ENCODE results near the gene FBXO9. TPM values are rescaled to one million over a fixed set of nuclear protein-coding genes. Genes with fewer than 3 reads are reported as not detected.

The FBXO9 gene
- polyA plus RNA-seq, 2 of the 4 experiments (the other 2 are of a cell fraction), result 32.1 to 67.6 TPM

- TF ChIP-seq CBX2 (IDR thresholded peaks at IDR 0.05; ENCODE audit: borderline replicate concordance, low read depth) (no peak), RAD21 (conservative IDR thresholded peaks at IDR 0.05 in 1 of 2, IDR thresholded peaks at IDR 0.05 in 1 of 2) (no peak), GATA3 (IDR thresholded peaks at IDR 0.05; ENCODE audit: borderline replicate concordance) (no peak), HEYL (CRISPR knock-in tag; IDR thresholded peaks at IDR 0.05) (no peak), MAFK (IDR thresholded peaks at IDR 0.05; ENCODE audit: partially characterized antibody) (no peak), REST (IDR thresholded peaks at IDR 0.05) (no peak), ZC3H11A (IDR thresholded peaks at IDR 0.05) (no peak), USF2 (IDR thresholded peaks at IDR 0.05) (no peak), KDM1A (IDR thresholded peaks at IDR 0.05; ENCODE audit: low read depth) (no peak), PHF8 (IDR thresholded peaks at IDR 0.05; ENCODE audit: borderline replicate concordance, low read depth) (no peak), RARB (CRISPR knock-in tag; IDR thresholded peaks at IDR 0.05) (no peak)
- H3K27ac ChIP-seq, result no peak overlapping the region
- H3K9me3 ChIP-seq, result no peaks in the 10 kb centered on the region
- no peak overlapping the region for H3K4me2 ChIP-seq
- POLR2A ChIA-PET, result no interaction called here
- FAIRE-seq (no peak), DNase-seq (ENCODE audit: low read depth in 1 of 2, low spot score in 1 of 2) (no peak), ATAC-seq (no peak)
- no peak overlapping the region for H3K4me3 ChIP-seq
- CTCF ChIA-PET, result no interaction called here
- no peaks in the 10 kb centered on the region for H3K4me1 ChIP-seq
- 75% methylated on average over 1 of the region's 1 CpG for WGBS (ENCODE audit: missing lambda C conversion rate)
These were observed 41.9 kb upstream of the FBXO9 start for GRCh38 chr6:53023323-53023722.

GRCh38 chr6:53026526-53026925 is 38.7 kb upstream of the FBXO9 start:
- ChIA-PET CTCF (no interaction called here), POLR2A (no interaction called here)
- no peak for DNase-seq (ENCODE audit: low read depth in 1 of 2, low spot score in 1 of 2)
- 69% methylated on average over 3 of the region's 3 CpGs for WGBS (ENCODE audit: missing lambda C conversion rate)
- Histone ChIP-seq H3K4me1 (no peaks in the 10 kb centered on the region), H3K4me3 (no peak overlapping the region), H3K27ac (no peak overlapping the region), H3K4me2 (no peak overlapping the region), H3K9me3 (no peaks in the 10 kb centered on the region)
- TF ChIP-seq CBX8 (IDR thresholded peaks at IDR 0.05), result no peak
- no peak for TF ChIP-seq FOSB (CRISPR knock-in tag; IDR thresholded peaks at IDR 0.05)
- no peak for TF ChIP-seq NPAS2 (CRISPR knock-in tag; IDR thresholded peaks at IDR 0.05; ENCODE audit: borderline replicate concordance)
- TF ChIP-seq ESRRA (IDR thresholded peaks at IDR 0.05; ENCODE audit: borderline replicate concordance, low read length), result no peak
- TF ChIP-seq HMGXB4 (CRISPR knock-in tag; IDR thresholded peaks at IDR 0.05; ENCODE audit: borderline replicate concordance), result no peak
- no peak for TF ChIP-seq PBX3 (IDR thresholded peaks at IDR 0.05)
- no peak for TF ChIP-seq E2F6 (IDR thresholded peaks at IDR 0.05; ENCODE audit: borderline replicate concordance, low read depth)
- TF ChIP-seq KDM1A (IDR thresholded peaks at IDR 0.05; ENCODE audit: low read depth), result no peak
- TF ChIP-seq ZSCAN20 (CRISPR knock-in tag; IDR thresholded peaks at IDR 0.05), result no peak
- no peak for TF ChIP-seq USF2 (IDR thresholded peaks at IDR 0.05)
- TF ChIP-seq FOXS1 (CRISPR knock-in tag; IDR thresholded peaks at IDR 0.05), result no peak
- no peak for TF ChIP-seq KDM5A (IDR thresholded peaks at IDR 0.05)
- TF ChIP-seq EP300 (IDR thresholded peaks at IDR 0.05), result no peak
- TF ChIP-seq RAD21 (conservative IDR thresholded peaks at IDR 0.05 in 1 of 2, IDR thresholded peaks at IDR 0.05 in 1 of 2), result no peak
- no peak for TF ChIP-seq ZNF302 (CRISPR knock-in tag; IDR thresholded peaks at IDR 0.05)
- FAIRE-seq, result no peak
- ATAC-seq, result no peak
